WTC11 (cell line): ENCODE data around the gene C1orf167. TPM values are rescaled to one million over a fixed set of nuclear protein-coding genes. Genes with fewer than 3 reads are reported as not detected.

ENCODE experiments used
- ATAC-seq: fragments of 200-7000 bp; cut with Tn5 transposase; 2 replicates; pipeline ENCODE4 v1.10.0; 2021; ENCODE audit warnings: mild to moderate bottlenecking, moderate library complexity
- CTCF ChIA-PET: fragments of 300-600 bp; sonication (Branson Sonifier 250); formaldehyde crosslinking; loops from one replicate; lab custom pipeline; 2021; ENCODE audit warnings: antibody characterized with exemption; lab: Charles Lee
- POLR2A ChIA-PET: fragments of 350-600 bp; sonication (Branson Sonifier 250); formaldehyde crosslinking; loops from one replicate; lab custom pipeline; 2021; ENCODE audit warnings: antibody characterized with exemption; lab: Charles Lee
- DNase-seq: peaks from one replicate; pipeline ENCODE4 v3.0.0; 2021; ENCODE audit warnings: low spot score
- H3K27ac Mint-ChIP-seq: 2 replicates; pipeline ENCODE4 v1.8.0; 2021; ENCODE audit warnings: mixed read lengths
- H3K27me3 Mint-ChIP-seq: 2 replicates; pipeline ENCODE4 v1.8.0; 2021; ENCODE audit warnings: low read depth, mild to moderate bottlenecking, moderate library complexity, mixed read lengths
- H3K36me3 Mint-ChIP-seq: 2 replicates; pipeline ENCODE4 v1.8.0; 2021; ENCODE audit warnings: mixed read lengths
- H3K4me1 Mint-ChIP-seq: 2 replicates; pipeline ENCODE4 v1.8.0; 2022; ENCODE audit warnings: mixed read lengths
- H3K4me3 Mint-ChIP-seq: 2 replicates; pipeline ENCODE4 v1.8.0; 2021; ENCODE audit warnings: mild to moderate bottlenecking, moderate library complexity, mixed read lengths
- H3K9me3 Mint-ChIP-seq: 2 replicates; pipeline ENCODE4 v1.8.0; 2021; ENCODE audit warnings: mixed read lengths
- ATF1 ChIP-seq: sonication (generic); formaldehyde crosslinking; IDR thresholded peaks from 2 replicates; pipeline ENCODE4 v1.8.1; 2023; ENCODE audit warnings: mild to moderate bottlenecking, moderate library complexity, missing genetic modification reagents
- ATF3 ChIP-seq: sonication (generic); formaldehyde crosslinking; conservative IDR thresholded peaks from 2 replicates; pipeline ENCODE4 v1.8.1; 2022; ENCODE audit warnings: mild to moderate bottlenecking, missing genetic modification reagents
- ATF6 ChIP-seq: sonication (generic); formaldehyde crosslinking; IDR thresholded peaks from 2 replicates; pipeline ENCODE4 v1.8.1; 2023; ENCODE audit warnings: mild to moderate bottlenecking, missing genetic modification reagents
- CREM ChIP-seq: sonication (generic); formaldehyde crosslinking; IDR thresholded peaks from 2 replicates; pipeline ENCODE4 v1.8.1; 2022; ENCODE audit warnings: mild to moderate bottlenecking, missing genetic modification reagents, moderate library complexity
- ERG ChIP-seq: fragments of 250-450 bp; sonication (Bioruptor Pico); IDR thresholded peaks from 2 replicates; pipeline ENCODE4 v1.8.0; 2021; ENCODE audit warnings: mild to moderate bottlenecking
- FOXP1 ChIP-seq: sonication (generic); formaldehyde crosslinking; IDR thresholded peaks from 2 replicates; pipeline ENCODE4 v1.8.0; 2022; ENCODE audit warnings: missing genetic modification reagents, mild to moderate bottlenecking, moderate library complexity, borderline replicate concordance
- FOXP4 ChIP-seq: sonication (generic); formaldehyde crosslinking; IDR thresholded peaks from 2 replicates; pipeline ENCODE4 v1.8.0; 2022; ENCODE audit warnings: mild to moderate bottlenecking, missing genetic modification reagents
- GABPB1 ChIP-seq: sonication (generic); formaldehyde crosslinking; IDR thresholded peaks from 2 replicates; pipeline ENCODE4 v1.8.1; 2023; ENCODE audit warnings: mild to moderate bottlenecking, missing genetic modification reagents
- NFATC4 ChIP-seq: fragments of 250-450 bp; sonication (Bioruptor Pico); IDR thresholded peaks from 2 replicates; pipeline ENCODE4 v1.9.0; 2021; ENCODE audit warnings: mild to moderate bottlenecking
- NR2C2 ChIP-seq: sonication (generic); formaldehyde crosslinking; IDR thresholded peaks from 2 replicates; pipeline ENCODE4 v1.8.0; 2022; ENCODE audit warnings: mild to moderate bottlenecking, missing genetic modification reagents
- PRDM15 ChIP-seq: sonication (generic); formaldehyde crosslinking; IDR thresholded peaks from 2 replicates; pipeline ENCODE4 v1.8.0; 2022; ENCODE audit warnings: missing genetic modification reagents
- SMAD4 ChIP-seq: sonication (generic); formaldehyde crosslinking; IDR thresholded peaks from 2 replicates; pipeline ENCODE4 v1.8.0; 2022; ENCODE audit warnings: mild to moderate bottlenecking, missing genetic modification reagents
- TCF7 ChIP-seq: sonication (generic); formaldehyde crosslinking; IDR thresholded peaks from 2 replicates; pipeline ENCODE4 v1.8.0; 2022; ENCODE audit warnings: mild to moderate bottlenecking, low read depth, missing genetic modification reagents, moderate library complexity
- TEAD1 ChIP-seq: sonication (generic); formaldehyde crosslinking; IDR thresholded peaks from 2 replicates; pipeline ENCODE4 v1.8.0; 2022; ENCODE audit warnings: mild to moderate bottlenecking, missing genetic modification reagents
- ZBTB21 ChIP-seq: sonication (generic); formaldehyde crosslinking; IDR thresholded peaks from 2 replicates; pipeline ENCODE4 v1.8.1; 2023; ENCODE audit warnings: mild to moderate bottlenecking, missing genetic modification reagents, borderline replicate concordance
- ZBTB43 ChIP-seq: sonication (generic); formaldehyde crosslinking; IDR thresholded peaks from 2 replicates; pipeline ENCODE4 v1.8.1; 2023; ENCODE audit warnings: mild to moderate bottlenecking, missing genetic modification reagents
- ZMAT4 ChIP-seq: fragments of 250-450 bp; sonication (Bioruptor Pico); IDR thresholded peaks from 2 replicates; pipeline ENCODE4 v1.9.0; 2021; ENCODE audit warnings: mild to moderate bottlenecking
- ZNF138 ChIP-seq: sonication (generic); formaldehyde crosslinking; conservative IDR thresholded peaks from 2 replicates; pipeline ENCODE4 v1.8.1; 2022; ENCODE audit warnings: mild to moderate bottlenecking, moderate library complexity, missing genetic modification reagents
- ZNF281 ChIP-seq: sonication (generic); formaldehyde crosslinking; IDR thresholded peaks from 2 replicates; pipeline ENCODE4 v1.8.0; 2023; ENCODE audit warnings: mild to moderate bottlenecking, missing genetic modification reagents
- total RNA-seq: library from RNA; stranded (reverse); gene quantifications from 3 replicates; pipeline ENCODE4 v1.2.3, GENCODE V29; 2021

The C1orf167 gene
- total RNA-seq, 1 experiment from 2014 or later, result 1.2 TPM

GRCh38 chr1:11778336-11778735 lies 16.3 kb downstream of the C1orf167 start:
- Mint-ChIP-seq H3K27ac (no peak overlapping the region), H3K9me3 (no peaks in the 10 kb centered on the region), H3K4me1 (no peaks in the 10 kb centered on the region), H3K4me3 (no peak overlapping the region), H3K36me3 (no peaks in the 10 kb centered on the region), H3K27me3 (no peaks in the 10 kb centered on the region)
- POLR2A ChIA-PET, result interaction anchor here (0.5 kb wide), 1 partner anchor 130 kb away, joined by 3 read pairs; no protein-coding TSS in a partner anchor
- DNase-seq (no peak), ATAC-seq (no peak)
- no peak for TF ChIP-seq TCF7 (CRISPR knock-in tag)
- TF ChIP-seq FOXP4 (CRISPR knock-in tag), result no peak
- TF ChIP-seq ATF3 (CRISPR knock-in tag), result no peak
- TF ChIP-seq TEAD1 (CRISPR knock-in tag), result no peak
- TF ChIP-seq GABPB1, result no peak
- no peak for TF ChIP-seq ERG (CRISPR knock-in tag)
- TF ChIP-seq FOXP1 (CRISPR knock-in tag), result no peak
- TF ChIP-seq ATF6 (CRISPR knock-in tag), result no peak
- no peak for TF ChIP-seq NFATC4 (CRISPR knock-in tag)
- TF ChIP-seq ZBTB21 (CRISPR knock-in tag), result no peak
- TF ChIP-seq NR2C2 (CRISPR knock-in tag), result no peak
- TF ChIP-seq ATF1 (CRISPR knock-in tag), result no peak
- TF ChIP-seq CREM, result no peak
- TF ChIP-seq ZNF138 (CRISPR knock-in tag), result no peak
- CTCF ChIA-PET, result interaction anchor here (0.7 to 2.3 kb wide), 2 partner anchors 8 to 130 kb away, joined by 3 to 16 read pairs; no protein-coding TSS in a partner anchor

- H3K4me3 Mint-ChIP-seq, result no peak overlapping the region
- no peak for TF ChIP-seq SMAD4 (CRISPR knock-in tag)
- no peak for TF ChIP-seq ZBTB43 (CRISPR knock-in tag)
- no peak for TF ChIP-seq ZNF281 (CRISPR knock-in tag)
- TF ChIP-seq PRDM15 (CRISPR knock-in tag), result no peak
- no peak for TF ChIP-seq ZMAT4
Measured at GRCh38 chr1:11778844-11779623, 17.0 kb downstream of the C1orf167 start.

More at GRCh38 chr1:11778844-11779623, 17.0 kb downstream of the C1orf167 start:
- DNase-seq (no peak), ATAC-seq (no peak)
- ChIA-PET POLR2A (no interaction called here), CTCF (no interaction called here)
- Mint-ChIP-seq H3K27ac (no peak overlapping the region), H3K27me3 (no peaks in the 10 kb centered on the region), H3K36me3 (no peaks in the 10 kb centered on the region), H3K4me1 (no peaks in the 10 kb centered on the region; the same call in 1 of the 2 replicates), H3K9me3 (no peaks in the 10 kb centered on the region)
